ENCODE results near the gene PNPLA2.

The PNPLA2 gene, protein sequence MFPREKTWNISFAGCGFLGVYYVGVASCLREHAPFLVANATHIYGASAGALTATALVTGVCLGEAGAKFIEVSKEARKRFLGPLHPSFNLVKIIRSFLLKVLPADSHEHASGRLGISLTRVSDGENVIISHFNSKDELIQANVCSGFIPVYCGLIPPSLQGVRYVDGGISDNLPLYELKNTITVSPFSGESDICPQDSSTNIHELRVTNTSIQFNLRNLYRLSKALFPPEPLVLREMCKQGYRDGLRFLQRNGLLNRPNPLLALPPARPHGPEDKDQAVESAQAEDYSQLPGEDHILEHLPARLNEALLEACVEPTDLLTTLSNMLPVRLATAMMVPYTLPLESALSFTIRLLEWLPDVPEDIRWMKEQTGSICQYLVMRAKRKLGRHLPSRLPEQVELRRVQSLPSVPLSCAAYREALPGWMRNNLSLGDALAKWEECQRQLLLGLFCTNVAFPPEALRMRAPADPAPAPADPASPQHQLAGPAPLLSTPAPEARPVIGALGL

GRCh38 chr11:818396-819128 lies at the start of gene PNPLA2:
Gene PNPLA2, plus strand, starts transcription at chr11:818914. Its CDS starts 805 bp downstream, at chr11:819719.
- peak; percentile 61 for DNase-seq

DNA sequence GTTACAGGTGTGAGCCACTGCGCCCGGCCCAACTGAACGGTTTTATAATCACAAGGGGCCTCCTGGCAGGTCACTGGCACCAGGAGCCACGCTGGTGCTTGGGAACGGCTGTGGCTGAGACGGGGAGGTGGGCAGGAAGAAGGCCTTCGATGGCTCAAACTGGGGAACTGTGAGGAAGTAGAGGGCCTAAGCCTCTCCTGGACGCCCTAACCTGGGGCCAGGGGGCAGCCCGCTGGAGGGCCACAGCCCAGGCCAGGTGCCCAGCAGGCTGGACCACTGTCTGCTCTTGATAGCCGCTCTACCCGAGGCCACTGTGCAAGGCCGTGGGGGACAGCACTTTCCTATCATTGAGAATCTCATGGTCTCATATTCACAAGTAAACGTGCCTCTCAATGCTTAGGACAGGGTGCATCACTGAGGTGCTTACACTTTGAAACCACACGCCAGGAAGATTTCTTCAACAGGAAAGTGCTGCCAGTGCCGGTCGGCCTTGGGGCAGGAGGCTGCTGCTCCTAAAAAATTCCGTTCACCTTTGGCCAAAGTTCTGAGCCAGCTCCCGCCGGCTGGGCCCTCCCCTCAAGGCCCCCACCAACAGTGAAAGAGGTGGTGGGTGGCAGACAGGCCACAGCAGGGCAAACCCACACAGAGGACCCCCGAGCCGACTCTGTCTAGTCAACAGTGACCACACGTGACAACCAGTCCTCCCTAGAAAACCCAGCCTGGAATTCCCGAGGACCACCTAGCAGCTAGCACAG lies 48.6 kb upstream of the PNPLA2 start:
- DNase-seq, result no peak

- no peak for DNase-seq
Measured at GRCh38 chr11:770642-771616, 47.8 kb upstream of the PNPLA2 start.

- DNase-seq, result no peak
Measured at GRCh38 chr11:771617-772204, 47.0 kb upstream of the PNPLA2 start.

DNA sequence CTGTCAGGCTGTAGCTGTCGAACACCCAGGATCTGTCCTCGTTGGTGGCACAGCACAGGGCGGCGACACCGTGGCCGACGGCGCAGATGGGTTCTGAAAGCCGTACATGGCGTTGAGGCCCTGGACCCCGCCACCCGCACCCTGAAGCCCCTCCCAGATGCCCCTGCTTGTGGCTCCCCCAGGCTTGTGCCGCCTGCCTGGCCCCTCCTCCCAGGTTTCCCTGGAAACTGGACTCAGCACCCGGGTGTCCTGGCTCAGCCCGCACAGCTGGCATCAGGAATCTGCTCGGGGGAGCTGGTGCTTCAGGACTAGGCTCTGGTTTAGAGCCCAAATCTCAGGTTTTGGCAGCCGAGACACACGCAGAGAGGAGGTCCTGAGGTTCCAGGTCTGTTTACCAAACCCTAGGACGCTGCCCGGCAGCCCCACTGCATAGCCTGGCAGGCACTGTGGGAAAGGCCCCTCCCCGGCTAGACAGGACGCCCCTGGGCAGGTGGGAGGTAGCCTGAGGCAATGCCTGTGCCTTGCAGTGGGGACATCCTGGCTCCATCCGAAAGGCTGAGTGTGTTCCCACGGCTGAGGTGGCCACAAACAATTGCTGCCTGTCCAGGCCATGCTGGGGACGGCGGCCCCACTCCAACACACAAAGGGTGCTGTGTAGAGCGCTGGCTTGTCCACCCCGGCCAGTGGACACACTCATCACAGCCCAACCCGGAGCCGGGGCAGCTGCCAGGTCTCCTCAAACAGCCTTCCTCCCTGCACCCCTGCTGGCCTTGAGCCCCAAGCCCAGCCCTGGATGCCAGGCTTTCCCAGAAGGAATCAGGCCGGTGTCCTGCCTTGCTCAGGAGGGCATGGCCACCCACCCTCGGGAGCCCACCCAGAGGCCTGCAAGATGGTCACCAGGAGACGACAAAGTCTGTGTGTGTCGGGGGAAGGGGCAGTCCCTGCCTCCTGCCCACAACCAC lies 46.0 kb upstream of the PNPLA2 start:
- no peak for DNase-seq

- DNase-seq, result no peak
Measured at GRCh38 chr11:773425-773824, 45.3 kb upstream of the PNPLA2 start.

DNA sequence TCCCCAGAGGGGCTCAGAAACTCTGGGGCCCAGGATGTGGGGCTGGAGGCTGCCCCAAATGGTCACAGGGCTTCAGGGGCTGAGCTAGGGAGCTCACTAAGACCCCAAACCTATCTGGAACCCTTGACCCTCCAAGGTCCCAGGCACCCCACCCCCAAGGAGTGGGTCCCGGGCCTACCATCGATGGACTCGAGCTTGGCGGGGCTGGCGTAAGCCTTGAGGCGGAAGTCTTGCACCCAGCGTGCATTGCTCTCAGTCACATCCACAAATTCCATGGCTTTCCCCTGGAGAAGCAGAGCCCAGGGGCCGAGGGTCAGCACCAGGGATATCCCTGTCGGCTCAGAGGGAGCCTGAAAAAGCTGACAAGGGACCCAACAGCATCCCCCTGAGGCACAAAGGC lies 44.9 kb upstream of the PNPLA2 start:
- no peak for DNase-seq

GRCh38 chr11:774873-775592 lies 43.7 kb upstream of the PNPLA2 start:
- DNase-seq, result no peak

DNA sequence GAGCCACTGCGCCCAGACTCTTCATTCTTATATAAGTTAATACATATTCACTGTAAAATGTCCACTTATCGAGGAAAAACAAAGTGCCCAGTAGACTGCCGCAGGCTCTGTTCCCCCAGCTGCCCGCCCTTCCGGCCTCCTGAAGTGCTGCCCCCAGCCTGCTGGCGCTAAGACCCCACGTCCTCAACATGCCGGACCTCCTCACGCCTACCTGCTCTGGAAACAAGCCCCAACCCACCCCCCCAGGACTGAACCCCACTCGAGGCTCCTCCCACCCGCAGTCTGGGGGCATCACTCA lies 42.5 kb upstream of the PNPLA2 start:
- no peak for DNase-seq

- DNase-seq, result no peak
Measured at GRCh38 chr11:776561-777287, 42.0 kb upstream of the PNPLA2 start.

- peak; percentile 82 for DNase-seq
Measured at GRCh38 chr11:777288-778255, 41.1 kb upstream of the PNPLA2 start, which contains the start of gene GATD1. Gene GATD1, minus strand, starts transcription at chr11:777487. Its CDS starts 25 bp downstream, at chr11:777462.

DNA sequence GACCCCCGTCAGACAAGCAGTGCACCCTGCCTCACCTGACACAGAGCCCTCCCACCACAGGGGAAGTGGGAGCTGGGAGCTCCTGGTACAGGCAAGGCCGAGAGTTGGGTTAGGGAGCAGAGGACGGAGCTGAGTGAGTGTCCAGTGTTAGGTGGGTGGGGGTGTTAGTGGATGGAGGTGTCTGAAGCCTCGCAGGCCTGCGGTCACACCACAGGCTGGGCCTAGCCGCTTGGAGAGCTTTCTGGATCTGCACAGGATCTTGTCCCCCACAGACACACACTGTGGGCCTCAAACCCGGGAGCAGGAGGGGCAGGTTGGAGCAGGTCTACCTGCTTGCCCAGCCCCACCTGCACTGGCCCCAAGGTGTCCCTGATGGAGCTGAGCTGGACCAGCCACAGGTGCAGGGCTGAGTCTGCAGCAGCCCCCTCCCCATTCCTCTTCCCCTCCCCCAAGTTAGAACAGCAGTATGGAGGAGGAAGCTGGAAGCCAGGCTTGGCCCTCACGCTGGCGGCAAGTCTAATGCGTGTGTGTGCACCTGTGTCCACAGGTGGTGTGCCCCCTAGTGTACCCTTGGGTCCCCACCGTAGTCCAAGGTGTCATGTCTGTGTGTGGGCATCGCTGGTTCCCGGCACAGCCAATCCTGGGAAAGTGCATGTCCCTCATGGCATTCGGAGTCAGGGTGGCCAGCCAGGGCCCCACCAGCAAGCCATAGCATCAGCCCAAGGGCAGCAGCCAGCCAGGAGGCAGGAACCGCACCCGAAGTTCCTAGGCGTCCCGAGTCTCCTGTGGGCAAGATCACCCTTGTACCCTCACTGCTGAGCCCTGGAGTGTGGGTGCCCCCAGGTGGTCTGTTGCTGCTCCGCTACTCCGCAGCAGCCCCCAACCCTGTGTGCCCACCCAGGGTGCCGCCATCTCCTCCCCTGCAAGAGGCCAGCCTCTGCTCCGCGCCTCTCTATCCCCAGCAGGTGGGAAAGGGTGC lies 39.4 kb upstream of the PNPLA2 start:
- DNase-seq, result no peak

DNA sequence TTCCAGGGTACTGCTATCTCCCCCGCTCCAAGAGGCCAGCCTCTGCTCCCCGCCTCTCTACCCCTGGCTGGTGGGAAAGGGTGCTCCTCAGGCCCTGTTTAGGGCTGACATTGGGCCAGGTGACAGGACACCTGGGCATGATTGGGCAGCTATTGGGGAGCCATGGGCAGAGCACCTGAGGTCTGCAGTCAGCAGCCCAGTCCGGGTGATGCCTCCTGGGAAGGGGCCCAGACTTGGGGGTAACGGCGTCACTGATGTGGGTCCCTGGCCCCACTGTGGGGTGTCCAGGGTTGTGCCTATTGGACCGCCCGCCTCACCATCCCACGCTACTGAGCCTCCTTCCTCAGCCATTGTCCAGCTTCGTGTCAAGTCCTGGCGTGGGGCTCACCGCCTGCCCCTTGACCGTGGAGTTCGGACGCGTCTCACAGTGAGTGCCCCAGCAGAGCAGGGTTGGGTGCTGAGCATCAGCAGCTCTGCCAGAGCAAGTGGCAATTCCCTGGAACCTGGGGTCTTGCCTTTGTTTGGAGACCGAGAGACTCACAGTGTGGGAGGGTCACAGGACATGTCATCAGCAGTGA lies 38.7 kb upstream of the PNPLA2 start:
- no peak for DNase-seq

DNA sequence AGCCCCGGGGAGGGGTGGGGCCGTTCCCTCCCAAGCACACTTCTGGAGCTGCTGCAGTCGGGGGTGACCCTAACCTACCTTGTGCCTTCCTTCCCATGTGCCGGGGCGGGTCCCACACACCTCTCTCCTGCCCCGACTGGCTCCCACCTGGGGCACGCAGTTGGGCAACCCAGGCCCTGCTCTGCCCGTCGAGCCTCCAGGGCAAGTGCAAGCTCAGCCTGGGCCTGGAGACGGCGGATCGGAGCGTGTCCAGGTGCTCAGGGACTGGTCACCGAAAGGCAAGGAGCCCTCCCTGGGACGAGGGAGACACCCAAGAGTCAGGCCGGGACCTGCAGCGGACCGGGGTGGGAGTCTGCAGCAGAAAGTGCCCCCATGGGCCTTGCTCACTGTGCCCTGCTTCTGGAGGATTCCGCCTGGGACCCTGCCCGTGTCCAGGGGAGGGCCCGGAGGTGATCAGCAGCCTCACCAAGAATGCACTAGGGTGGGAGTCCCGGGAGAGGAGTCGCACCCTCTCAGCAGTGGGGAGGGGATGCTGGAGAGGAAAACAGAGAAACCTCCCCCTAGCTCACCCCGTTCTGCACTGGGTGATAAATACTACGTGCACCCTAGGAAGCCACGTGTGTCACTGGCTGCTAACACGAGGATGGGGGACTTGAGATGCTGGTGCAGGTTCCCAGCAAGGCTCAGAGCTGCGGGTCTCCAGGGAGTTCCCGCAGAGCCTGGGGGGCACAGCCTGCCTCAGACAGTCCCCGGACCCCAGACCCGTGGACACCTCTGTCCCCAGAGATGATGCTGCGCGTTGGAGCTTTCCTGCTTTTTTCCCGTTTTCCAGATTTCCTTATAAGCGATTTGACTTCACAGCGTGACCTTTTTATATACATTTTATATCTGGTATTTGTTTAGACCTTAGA lies 36.2 kb upstream of the PNPLA2 start:
- no peak for DNase-seq

DNA sequence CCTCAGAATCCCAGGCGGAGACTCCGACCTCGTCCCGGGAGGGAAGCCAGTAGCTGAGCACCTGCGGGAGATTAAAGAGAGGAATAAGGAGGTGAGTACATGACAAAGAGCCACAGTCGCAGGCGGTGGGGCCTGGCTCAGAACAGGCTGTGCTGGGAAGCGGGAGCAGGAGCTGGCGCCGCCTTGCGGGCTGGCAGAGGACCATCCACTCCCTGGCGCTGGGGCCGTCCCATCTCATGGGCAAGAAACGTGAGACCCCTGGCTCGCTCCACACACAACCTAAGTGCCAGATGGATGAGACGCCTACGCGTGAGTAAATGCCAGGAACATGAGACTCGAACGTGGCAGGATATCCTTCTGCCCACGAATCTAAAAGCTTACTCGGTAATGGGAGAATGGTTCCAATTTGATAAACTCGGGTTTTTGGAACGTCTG lies 35.1 kb upstream of the PNPLA2 start:
- peak; percentile 81 for DNase-seq

All from fibroblast of upper back skin (primary cell).